Epithelial cell of proximal tubule (primary cell): ENCODE measurements around the gene MAPK8IP2. TPM values are rescaled to one million over a fixed set of nuclear protein-coding genes. Genes with fewer than 3 reads are reported as not detected.

Source experiments
- DNase-seq: peaks from one replicate; pipeline ENCODE4 v3.0.0-alpha.2; 2011; ENCODE audit warnings: low read depth
- H3K4me3 ChIP-seq: 2 replicates; pipeline ENCODE4 v1.5.1; 2011; ENCODE audit warnings: low read depth, mild to moderate bottlenecking, low read length
- total RNA-seq: library from RNA; depleted of rRNA; stranded (reverse); fragments of >200 nt; gene quantifications from 2 replicates; pipeline ENCODE4 v1.2.3, GENCODE V29; 2015
- TF ChIP-seq, protein P1 (sequence below): conservative IDR thresholded peaks from 2 replicates; pipeline ENCODE4 v1.5.1; 2012; ENCODE audit warnings: low read depth, mild to moderate bottlenecking, low read length

MAPK8IP2 gene
- total RNA-seq, 1 donor from 2014 or later: 0.23 TPM

DNA sequence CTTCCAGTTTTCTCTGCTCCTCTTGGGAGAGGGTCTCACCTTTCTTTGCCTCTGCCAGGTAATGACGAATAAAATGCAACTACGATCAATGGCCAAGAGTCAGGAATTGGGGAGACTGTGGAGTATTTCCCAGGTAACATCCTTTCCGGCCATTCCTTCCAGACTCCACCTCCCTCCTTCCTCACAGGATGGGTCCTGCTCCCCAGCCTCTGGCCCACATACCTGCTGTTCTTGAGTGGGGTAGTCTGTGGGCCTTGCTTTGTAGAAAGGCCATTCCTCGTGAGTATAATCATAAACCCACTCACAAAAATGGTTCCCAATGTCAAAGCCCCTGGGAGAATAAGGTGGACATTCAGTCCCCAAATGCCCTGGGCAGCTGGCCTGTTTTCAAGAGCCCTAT is 20.8 kb upstream of the MAPK8IP2 start:
- no peak for DNase-seq
- H3K4me3 ChIP-seq: no peak overlapping the region
- TF ChIP-seq, protein P1, sequence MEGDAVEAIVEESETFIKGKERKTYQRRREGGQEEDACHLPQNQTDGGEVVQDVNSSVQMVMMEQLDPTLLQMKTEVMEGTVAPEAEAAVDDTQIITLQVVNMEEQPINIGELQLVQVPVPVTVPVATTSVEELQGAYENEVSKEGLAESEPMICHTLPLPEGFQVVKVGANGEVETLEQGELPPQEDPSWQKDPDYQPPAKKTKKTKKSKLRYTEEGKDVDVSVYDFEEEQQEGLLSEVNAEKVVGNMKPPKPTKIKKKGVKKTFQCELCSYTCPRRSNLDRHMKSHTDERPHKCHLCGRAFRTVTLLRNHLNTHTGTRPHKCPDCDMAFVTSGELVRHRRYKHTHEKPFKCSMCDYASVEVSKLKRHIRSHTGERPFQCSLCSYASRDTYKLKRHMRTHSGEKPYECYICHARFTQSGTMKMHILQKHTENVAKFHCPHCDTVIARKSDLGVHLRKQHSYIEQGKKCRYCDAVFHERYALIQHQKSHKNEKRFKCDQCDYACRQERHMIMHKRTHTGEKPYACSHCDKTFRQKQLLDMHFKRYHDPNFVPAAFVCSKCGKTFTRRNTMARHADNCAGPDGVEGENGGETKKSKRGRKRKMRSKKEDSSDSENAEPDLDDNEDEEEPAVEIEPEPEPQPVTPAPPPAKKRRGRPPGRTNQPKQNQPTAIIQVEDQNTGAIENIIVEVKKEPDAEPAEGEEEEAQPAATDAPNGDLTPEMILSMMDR: no peak

DNA sequence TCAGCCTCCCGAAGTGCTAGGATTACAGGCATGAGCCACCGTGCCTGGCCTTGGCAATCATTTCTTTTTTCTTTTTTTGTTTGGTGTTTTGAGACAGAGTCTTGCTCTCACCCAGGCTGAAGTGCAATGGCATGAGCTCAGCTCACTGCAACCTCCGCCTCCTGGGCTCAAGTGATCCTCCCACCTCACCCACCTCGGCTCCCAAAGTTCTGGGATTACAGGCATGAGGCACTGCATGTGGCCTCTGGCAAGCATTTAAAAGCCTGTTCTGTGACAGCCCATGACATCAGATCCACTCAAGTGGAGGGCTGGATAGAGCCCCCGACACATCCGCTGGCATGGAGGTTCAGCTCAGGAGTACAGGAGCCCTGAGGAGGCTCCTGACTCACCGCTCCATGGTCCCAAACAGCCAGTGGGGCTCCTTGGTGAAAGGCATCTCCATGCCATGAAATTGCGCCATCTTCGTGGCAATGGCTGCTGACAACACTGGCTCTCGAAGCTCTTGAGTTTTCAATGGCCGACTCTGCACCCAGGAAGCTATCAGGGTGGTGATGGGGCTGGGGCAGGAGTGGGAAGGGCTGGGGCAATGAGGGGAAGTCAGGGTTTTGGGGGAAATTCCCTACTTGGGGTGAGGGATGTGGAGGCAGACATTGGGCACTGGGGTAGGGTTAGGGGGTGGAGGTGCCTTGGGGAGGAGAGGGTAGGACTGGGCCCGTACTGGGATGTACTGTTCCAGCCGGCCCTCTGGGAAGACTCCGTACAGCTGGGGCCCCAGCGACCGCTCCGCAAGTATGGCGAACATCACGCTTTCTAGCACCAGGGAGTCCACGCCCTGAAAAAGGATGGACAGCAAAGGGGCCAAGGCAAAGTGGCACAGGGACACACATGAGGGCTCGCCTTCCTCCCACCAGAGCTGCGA is 19.3 kb upstream of the MAPK8IP2 start:
- TF ChIP-seq, protein P1: no peak
- no peak for DNase-seq
- peak overlapping the region; percentile 86 for H3K4me3 ChIP-seq

DNA sequence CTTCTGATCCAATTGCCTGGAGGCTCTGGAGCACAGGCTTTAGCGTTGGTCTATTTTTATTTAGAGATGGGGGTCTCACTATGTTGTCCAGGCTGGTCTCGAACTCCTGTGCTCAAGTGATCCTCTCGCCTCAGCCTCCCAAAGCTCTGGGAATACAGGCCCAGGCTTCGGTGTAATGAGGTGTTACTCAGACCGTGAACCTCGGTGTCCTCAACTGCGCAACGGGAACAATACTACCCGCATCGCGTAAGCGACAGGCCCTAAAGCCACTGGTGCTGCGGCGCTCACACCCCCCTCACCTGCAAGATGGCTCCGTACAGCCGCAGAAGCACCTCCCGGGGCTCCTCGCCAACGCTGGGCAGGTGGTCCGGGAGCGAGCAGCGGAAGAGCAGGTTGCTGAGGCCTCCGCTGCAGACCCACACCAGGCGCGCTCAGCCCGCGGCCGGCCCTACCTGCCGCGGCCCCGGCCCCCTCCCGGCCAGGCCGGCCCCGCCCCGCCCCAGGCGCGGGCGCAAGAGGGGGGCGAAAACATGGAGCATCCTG is 18.6 kb upstream of the MAPK8IP2 start:
- DNase-seq: no peak
- H3K4me3 ChIP-seq: peak overlapping the region; percentile 86
- TF ChIP-seq, protein P1: no peak

DNA sequence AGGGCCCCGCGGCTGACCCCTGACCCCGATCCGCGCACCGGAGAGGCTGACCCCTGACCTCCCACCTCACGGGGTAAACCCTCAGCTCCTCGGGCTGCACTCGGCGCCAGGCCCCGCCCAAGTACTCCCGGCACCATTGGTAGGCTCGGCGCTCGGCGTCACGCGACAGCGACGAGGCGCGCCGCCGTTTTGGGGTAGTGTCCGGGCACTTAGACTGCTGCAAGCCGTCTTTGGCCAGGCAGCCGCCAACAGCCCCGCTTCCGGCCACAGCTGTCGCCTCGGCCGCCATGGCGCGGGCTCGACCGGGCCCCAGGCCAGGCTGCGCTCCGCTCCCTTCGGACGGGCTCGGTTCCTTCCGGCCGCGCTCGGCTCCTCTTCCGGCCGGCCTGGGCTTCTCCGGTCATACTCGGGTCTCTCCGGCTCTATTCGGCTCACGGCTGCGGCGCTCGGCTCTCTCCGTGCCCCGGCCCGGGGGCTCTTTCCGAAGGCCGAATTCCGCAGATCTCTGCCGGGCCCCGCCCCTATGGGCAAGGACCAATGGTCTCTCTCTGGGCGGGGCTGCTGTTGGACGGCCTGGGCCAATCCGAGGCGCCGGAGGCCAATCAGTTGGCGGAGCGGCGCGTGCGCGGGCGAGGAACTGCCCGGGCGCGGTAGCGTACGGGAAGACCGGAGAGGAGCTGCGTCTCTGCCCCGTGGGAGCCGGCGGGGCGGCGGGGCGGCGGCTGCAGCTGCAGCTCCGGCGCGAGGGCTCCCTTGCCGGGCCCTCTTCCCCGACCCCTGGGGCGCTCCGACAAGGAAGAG is 17.9 kb upstream of the MAPK8IP2 start, which contains the start of gene CHKB:
Gene CHKB, minus strand, starts transcription at position 357 of the 801 bp plus-strand sequence. Its CDS starts 68 bp downstream, at position 289.
- TF ChIP-seq, protein P1: no peak
- H3K4me3 ChIP-seq: peak within 1 kb of the TSS; percentile 86
- peak; percentile 68 for DNase-seq

DNA sequence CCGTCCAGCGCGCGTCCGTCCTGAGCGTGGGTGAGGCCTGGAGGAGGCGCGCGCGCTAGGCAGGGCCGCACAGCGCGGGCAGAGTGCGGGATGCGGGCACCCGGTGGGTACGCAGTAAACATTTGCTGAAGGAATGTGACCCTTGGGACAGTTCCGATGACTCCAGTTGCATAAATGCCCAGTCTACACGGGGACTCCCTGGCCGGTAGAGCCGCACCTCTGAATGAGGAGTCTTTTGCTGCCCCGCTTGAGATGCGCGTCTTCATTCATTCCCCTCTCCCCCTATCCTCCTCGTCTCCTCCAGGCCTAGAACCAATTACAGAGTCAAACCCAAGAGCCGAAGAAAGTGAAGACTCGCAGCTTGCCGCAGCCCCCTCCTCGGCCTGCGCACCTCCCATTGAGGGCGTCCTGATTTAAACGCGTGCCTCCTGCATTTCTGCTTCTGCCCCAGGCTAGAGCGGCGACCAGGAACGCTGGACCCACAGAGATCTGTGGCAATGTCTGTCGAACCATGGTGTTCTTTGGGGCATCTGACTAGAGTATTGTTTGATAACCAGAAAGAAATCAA is 17.2 kb upstream of the MAPK8IP2 start:
- H3K4me3 ChIP-seq: peak overlapping the region; percentile 86
- TF ChIP-seq, protein P1: peak; percentile 30
- DNase-seq: no peak

DNA sequence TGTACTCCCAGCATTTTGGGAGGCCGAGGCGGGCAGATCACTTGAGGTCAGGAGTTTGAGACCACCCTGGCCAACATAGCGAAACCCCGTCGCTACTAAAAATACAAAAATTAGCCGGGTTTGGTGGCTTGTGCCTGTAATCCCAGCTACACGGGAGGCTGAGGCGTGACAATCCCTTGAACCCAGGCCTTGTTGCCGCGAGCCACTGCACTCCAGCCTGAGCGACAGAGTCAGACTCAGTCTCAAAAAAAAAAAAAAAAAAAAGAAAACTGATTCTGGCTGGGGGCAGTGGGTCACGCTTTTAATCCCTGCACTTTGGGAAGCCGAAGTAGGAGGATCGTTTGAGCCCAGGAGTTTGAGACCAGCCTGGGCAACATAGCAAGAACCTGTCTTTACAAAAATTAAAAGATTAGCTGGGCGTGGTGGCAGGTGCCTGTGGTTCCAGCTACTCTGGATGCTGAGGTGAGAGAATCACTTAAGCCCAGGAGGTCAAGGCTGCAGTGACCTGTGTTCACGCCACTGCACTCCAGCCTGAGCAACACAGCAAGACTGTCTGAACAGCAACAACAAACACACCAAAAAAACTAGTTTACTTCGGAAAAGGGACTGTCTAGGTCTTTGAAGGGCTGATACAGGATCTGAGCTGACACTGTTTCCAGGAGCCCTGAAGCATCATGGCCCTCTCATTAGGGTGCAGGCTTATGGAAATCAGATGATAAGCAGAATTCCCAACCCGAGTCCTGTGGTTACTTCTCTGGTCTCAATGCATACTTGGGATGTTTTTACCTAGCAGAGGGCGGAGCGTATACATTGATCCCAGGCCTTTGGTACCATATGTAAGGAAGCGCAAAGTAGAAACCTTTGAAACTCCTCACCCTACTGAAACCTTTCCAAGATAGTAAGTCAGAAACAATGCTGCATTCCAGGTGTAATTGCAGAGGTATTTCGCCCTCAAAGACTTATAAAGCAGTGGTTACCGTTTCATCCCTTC is 16.2 kb upstream of the MAPK8IP2 start:
- DNase-seq: no peak
- no peak overlapping the region for H3K4me3 ChIP-seq
- TF ChIP-seq, protein P1: no peak
